ENCODE results near the gene SNURF. TPM values are rescaled to one million over a fixed set of nuclear protein-coding genes. Genes with fewer than 3 reads are reported as not detected.

SNURF gene
- total RNA-seq, 4 donors from 2014 or later = 5.1 to 33.8 (median 7.1) TPM

DNA sequence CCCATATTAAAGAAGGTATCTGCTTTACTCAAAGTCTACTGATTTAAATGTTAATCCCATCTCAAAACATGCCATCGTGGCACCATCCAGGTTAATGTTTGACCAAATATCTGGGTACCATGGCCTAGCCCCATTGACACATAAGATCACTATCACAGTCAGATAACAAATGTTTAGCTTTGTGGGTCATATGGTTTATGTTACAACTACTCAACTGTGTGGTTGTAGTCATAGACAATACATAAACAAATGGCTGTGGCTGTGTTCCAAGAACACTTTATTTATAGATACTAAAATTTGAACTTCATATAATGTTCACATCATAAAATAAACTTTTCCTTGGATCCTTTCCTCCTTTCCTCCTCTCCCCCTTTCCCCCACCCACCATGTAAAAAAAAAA is 9.8 kb upstream of the SNURF start:
- no peaks in the 10 kb centered on the region for H3K9me3 ChIP-seq
- no peak for ATAC-seq
- no peaks in the 10 kb centered on the region for H3K36me3 ChIP-seq
- WGBS, 2 donors (ENCODE audit: low coverage in 1 of 2) = 33 to 44% methylated on average over 1 of the region's 1 CpG
- H3K27me3 ChIP-seq = no peaks in the 10 kb centered on the region
- TF ChIP-seq EP300 (IDR thresholded peaks at IDR 0.05) = no peak
- TF ChIP-seq POLR2A (IDR thresholded peaks at IDR 0.05) = no peak
- no peak for TF ChIP-seq POLR2AphosphoS5 (IDR thresholded peaks at IDR 0.05)
- TF ChIP-seq, protein P1, sequence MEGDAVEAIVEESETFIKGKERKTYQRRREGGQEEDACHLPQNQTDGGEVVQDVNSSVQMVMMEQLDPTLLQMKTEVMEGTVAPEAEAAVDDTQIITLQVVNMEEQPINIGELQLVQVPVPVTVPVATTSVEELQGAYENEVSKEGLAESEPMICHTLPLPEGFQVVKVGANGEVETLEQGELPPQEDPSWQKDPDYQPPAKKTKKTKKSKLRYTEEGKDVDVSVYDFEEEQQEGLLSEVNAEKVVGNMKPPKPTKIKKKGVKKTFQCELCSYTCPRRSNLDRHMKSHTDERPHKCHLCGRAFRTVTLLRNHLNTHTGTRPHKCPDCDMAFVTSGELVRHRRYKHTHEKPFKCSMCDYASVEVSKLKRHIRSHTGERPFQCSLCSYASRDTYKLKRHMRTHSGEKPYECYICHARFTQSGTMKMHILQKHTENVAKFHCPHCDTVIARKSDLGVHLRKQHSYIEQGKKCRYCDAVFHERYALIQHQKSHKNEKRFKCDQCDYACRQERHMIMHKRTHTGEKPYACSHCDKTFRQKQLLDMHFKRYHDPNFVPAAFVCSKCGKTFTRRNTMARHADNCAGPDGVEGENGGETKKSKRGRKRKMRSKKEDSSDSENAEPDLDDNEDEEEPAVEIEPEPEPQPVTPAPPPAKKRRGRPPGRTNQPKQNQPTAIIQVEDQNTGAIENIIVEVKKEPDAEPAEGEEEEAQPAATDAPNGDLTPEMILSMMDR (IDR thresholded peaks at IDR 0.05) = no peak
- no peak overlapping the region for H3K27ac ChIP-seq
- no peak overlapping the region for H3K4me3 ChIP-seq
- H3K4me1 ChIP-seq = peaks cover 0 to 12% (median 0%) of the 10 kb centered on the region in 3 donors

DNA sequence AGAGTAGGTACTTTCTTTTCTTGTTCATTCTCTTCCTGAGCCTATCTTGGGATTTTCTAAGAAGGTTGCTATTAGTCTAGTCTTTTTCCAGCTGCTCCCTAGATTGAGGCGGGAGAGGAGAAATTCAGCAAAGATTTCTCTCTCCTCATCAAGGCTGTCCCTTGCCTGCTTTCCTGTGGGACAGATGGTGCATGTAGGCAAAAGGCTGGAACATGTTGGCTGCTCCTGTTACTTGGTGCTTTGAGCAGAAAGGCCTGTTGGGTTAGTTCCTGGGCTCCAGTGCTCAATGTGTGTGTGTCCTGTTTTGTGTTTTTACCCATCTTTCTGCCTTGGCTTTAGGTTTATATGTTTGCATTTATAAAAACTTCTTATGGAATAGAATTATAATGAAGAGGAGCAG is 9.1 kb upstream of the SNURF start:
- no peaks in the 10 kb centered on the region for H3K27me3 ChIP-seq
- H3K4me3 ChIP-seq = no peak overlapping the region
- 40% methylated on average over 1 of the region's 1 CpG; no CpG with 5 or more reads in 1 of the 2 donors for WGBS, 2 donors (ENCODE audit: low coverage in 1 of 2)
- H3K9me3 ChIP-seq = no peaks in the 10 kb centered on the region
- H3K27ac ChIP-seq = no peak overlapping the region
- H3K4me1 ChIP-seq = peaks cover 0 to 12% (median 0%) of the 10 kb centered on the region in 3 donors
- H3K36me3 ChIP-seq = no peaks in the 10 kb centered on the region
- ATAC-seq = no peak
- TF ChIP-seq, protein P1 (IDR thresholded peaks at IDR 0.05) = no peak

DNA sequence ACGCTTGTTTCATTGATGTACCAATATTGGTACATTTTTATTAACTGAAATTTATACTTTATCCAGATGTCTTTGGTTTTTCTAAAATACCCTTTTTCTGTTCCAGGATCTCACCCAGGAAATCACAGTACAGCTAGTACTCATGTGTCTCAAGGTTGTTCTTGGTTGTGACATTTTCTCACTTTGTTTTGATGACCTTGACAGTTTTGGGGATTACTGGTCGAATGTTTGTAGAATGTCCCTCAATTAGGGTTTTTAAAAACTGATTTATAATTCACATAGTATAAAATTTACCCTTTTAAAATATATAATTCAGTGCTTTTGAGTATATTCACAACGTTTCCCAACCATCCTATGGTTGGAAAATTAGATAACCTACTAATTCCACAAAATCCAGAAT is 6.3 kb upstream of the SNURF start:
- peaks cover 0 to 12% (median 0%) of the 10 kb centered on the region in 3 donors for H3K4me1 ChIP-seq
- no peak overlapping the region for H3K4me3 ChIP-seq
- H3K36me3 ChIP-seq = no peaks in the 10 kb centered on the region
- no peak for ATAC-seq
- WGBS, 2 donors (ENCODE audit: low coverage in 1 of 2) = 52 to 64% methylated on average over 2 to 3 of the region's 3 CpGs
- H3K9me3 ChIP-seq = no peaks in the 10 kb centered on the region
- no peak for TF ChIP-seq POLR2A (IDR thresholded peaks at IDR 0.05)
- TF ChIP-seq, protein P1 (IDR thresholded peaks at IDR 0.05) = no peak
- TF ChIP-seq EP300 (IDR thresholded peaks at IDR 0.05) = no peak
- no peak for TF ChIP-seq POLR2AphosphoS5 (IDR thresholded peaks at IDR 0.05)
- H3K27ac ChIP-seq = no peak overlapping the region
- H3K27me3 ChIP-seq = no peaks in the 10 kb centered on the region

DNA sequence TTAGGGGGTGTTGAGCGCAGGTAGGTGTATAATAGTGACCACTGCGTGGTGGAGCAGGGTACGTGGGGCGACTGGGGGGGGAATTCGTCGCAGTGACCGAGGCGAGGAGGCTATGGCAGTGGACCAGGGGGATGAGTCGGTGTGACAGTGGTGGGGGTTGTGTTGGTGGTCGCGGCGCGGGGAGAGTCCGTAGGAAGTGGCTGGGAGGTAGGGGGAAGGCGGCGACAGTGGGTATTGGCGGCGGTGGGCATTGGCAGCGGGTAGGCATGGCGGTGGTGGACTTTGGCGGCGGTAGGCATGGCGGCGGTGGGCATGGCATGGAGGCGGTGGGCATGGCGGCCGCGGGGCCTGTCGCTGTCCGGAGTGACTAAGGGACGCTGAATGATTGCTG is 739 bp downstream of the SNURF start:
- TF ChIP-seq POLR2AphosphoS5 (IDR thresholded peaks at IDR 0.05) (no peak), EP300 (IDR thresholded peaks at IDR 0.05) (no peak), POLR2A (IDR thresholded peaks at IDR 0.05) (no peak)
- TF ChIP-seq, protein P1 (IDR thresholded peaks at IDR 0.05) = no peak
- peaks cover 0 to 7% (median 0%) of the 10 kb centered on the region in 3 donors for H3K9me3 ChIP-seq
- no peaks in the 10 kb centered on the region for H3K36me3 ChIP-seq
- H3K27ac ChIP-seq = peak overlapping the region; percentile 88 to 92 (median 90)
- 36 to 60% methylated on average over 21 to 26 of the region's 31 CpGs for WGBS, 2 donors (ENCODE audit: low coverage in 1 of 2)
- no peaks in the 10 kb centered on the region for H3K27me3 ChIP-seq
- ATAC-seq = peak; percentile 1
- peak overlapping the region; percentile 76 to 88 for H3K4me3 ChIP-seq
- H3K4me1 ChIP-seq = peaks cover 0 to 15% (median 0%) of the 10 kb centered on the region in 3 donors

DNA sequence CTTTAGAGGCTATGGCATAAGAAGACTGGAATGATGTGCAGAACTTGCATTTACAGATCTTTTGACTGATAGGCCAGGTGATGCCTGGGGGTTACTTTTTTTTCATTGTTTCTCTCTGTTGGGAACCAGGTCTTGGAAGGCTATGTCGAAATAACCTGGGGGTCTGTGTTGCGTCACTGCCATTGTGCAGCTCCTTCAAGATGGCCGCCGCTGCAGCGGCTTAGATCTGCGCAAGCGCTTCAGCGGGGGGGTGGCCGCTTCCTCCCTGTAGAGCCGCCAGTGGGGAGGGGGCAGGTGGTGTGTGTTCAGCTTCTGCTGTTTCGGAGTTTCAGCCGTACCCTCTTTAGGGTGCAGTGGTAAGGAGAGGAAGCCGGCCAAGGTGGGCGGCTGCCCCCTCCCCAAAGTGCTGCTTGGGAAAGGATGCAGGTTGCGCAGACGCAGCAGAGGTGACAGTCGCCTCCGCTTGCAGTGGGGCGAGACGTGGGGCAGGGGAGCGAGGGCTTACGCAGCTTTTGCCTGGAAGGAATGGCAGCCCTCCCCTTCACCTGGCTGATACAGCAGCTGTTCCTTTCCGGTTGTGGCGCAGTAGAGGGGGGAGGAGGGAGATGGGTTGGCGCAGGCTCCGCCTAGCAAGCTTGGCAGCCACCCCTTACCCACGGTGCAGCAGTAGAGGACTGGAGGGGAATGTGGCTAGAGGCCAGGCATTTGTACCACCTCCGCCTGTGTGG is 1.5 kb downstream of the SNURF start:
- Histone ChIP-seq H3K27me3 (no peaks in the 10 kb centered on the region), H3K9me3 (peaks cover 0 to 7% (median 0%) of the 10 kb centered on the region in 3 donors), H3K4me1 (peaks cover 0 to 15% (median 0%) of the 10 kb centered on the region in 3 donors), H3K27ac (peak overlapping the region; percentile 88 to 92 (median 90)), H3K36me3 (no peaks in the 10 kb centered on the region), H3K4me3 (peak overlapping the region; percentile 76 to 88)
- TF ChIP-seq, protein P1 (IDR thresholded peaks at IDR 0.05) = no peak
- TF ChIP-seq POLR2AphosphoS5 (IDR thresholded peaks at IDR 0.05) (peak; percentile 30), EP300 (IDR thresholded peaks at IDR 0.05) (no peak), POLR2A (IDR thresholded peaks at IDR 0.05) (peak; percentile 21 to 50)
- peak; percentile 82 for ATAC-seq
- 13 to 52% methylated on average over 6 to 7 of the region's 28 CpGs for WGBS, 2 donors (ENCODE audit: low coverage in 1 of 2)

Data from gastroesophageal sphincter (tissue), 4 donors.